ENCODE results near the gene TEX13D.
A peak's percentile ranks its signal among the peaks of the same experiment; 100 is the strongest.

The TEX13D gene

GRCh38 chrX:124348885-124349453 is 16.5 kb downstream of the TEX13D start:
- no peak for DNase-seq

DNA sequence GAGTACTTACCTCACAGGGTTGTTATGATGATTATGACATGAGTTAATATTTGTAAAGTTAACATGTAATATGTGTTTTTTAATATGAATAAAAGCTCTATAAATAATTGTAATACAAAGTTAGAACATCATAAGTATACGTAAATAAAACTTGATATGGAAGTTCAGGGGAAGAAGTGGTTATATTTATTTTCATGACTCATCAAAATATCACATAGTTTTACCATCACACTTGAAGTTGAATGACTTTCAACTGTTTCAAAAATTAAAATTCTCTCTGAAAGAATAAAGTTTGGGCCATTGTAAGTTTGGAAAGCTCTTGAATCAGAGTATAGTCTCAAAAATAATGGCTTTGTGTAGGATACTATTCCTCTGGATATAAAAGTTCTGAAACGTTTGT is 22.2 kb downstream of the TEX13D start:
- no peak for DNase-seq

- peak; percentile 23 for DNase-seq
Observed at GRCh38 chrX:124358800-124359383, 26.4 kb downstream of the TEX13D start.

DNA sequence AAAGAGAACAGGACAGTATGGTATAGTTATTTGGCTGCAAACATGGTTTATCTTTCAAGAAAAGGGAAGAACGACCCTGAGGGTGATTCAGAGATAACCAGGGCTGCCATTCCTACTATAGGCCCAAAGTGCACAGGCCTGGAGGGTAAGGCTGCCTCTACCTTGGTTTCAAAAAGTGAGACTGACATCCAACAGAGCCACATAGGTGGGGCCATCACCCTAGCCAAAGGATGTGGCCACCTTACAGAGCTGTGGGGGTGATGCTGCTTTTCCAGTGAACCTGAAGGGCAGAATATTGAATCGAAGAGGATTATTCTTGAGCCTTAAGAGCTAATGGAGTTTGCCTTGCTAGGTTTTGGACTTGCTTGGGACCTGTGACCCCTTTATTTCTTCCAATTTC is 29.6 kb downstream of the TEX13D start:
- DNase-seq, result no peak

GRCh38 chrX:124362761-124363160 is 30.3 kb downstream of the TEX13D start:
- DNase-seq, result no peak

DNA sequence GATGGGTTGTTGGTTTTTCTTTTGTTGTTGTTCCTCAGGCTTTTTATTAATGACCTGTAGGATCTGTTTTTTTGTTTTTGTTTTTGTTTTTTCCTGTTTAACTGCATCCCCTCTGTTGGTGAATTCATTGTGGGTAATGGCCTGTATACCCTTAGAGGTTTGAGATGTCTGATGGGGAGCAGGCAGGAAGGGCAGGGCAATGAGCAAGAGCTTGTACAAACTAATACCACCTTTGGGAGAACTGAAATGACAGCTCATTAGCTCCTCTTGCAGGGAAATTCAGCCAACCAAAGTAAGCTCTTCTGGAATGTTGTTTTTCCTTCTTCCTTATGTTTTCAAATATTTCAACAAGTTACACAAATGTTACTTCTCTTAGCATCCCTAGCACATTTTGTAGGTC is 37.3 kb downstream of the TEX13D start:
- no peak for DNase-seq

- no peak for DNase-seq
Observed at GRCh38 chrX:124373348-124373747, 40.9 kb downstream of the TEX13D start.

DNA sequence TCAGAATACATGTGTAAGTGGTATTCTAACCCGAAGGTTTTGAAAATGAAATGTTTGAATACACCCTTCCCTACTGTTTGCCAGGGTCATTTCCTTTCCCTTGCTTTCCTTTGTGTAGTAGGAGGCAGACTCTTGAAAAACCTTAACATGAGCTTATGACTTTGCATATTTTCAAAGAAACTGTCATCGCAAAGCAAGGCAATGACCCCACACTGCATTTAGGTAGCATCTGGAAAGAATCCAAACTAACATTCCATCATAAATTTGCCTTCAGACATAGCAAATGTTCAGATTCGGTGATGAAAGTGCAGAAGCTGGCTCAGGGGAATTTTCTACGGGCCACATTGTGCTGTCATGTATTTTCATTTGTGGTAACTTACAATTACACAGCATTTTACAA is 46.2 kb downstream of the TEX13D start:
- DNase-seq, result no peak

DNA sequence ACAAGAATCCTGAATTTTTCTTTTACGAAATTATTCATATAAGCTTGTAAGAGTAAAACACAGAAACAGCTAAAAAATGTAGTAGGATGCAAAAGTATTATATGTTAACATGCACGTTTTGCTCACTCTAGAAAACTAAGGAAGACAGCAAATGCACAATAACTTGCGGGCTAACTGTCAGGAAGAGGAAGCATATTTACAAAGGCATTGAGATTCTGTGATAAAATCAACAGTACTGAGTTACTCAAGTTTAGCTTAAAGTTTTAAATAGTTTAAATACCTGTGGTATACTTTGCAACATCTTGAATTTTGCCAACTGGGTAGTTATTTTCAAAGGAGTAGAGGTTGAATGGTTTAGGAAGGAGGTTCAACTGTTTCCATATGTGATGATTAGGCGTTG is 50.9 kb downstream of the TEX13D start:
- DNase-seq, result no peak

DNA sequence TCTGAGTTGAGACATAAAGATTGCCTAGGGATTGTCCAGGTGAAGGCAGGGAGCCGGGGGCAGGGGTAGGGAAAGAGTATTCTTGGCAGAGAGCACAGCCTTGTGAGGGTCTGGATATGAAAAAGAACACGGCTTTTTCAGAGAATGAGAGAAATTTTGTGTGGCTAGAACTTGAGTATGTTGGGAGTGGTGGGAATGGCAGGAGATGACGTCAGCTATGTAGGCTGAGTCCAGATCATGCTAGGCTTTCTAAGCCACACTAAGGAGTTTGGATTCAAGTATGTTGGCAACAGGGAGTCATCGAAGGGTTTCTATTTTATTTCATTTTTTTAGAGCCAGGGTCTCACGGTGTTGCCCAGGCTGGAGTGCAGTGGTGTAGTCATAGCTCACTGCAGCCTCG is 53.9 kb downstream of the TEX13D start:
- DNase-seq, result no peak

All from central memory CD4-positive, alpha-beta T cell (primary cell).